ENCODE measurements around the gene LDB2.

The LDB2 gene

DNA sequence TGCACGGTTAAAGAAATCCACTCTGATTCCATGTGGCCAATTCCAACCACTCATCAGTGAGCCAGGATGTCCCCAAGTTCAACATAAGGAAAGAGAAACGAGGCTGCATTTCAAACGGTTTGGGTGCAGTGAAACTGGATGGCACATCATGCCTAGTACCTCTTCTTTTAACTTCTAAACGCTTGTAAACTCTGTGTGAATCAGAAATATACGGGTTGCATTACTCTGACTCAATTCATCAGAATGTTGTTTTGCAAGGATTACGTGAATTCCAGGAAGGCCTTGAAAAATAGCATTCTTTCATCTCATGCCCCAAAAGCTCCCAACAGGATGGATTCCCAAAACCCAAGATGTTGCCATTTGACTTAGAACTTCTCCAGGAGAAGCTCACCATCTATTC is 270.4 kb downstream of the LDB2 start:
- DNase-seq: no peak

DNA sequence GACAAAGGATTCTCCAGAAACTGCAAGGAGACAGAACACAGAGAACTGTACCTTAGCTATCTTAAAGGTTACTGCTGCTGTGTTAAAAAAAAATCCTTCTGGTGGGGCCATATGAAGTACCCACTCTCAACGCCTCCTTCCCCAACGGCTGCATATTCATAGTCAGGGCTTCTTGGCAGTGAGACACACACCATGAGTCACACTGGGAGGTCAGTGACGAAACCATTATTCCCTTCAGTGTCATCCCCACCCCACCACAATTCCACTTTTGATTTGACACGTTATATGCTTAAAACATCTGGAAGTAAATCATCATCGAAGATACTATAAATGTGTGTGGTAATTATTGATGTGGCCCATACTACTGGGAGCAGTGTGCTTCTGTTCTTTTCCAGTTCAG is 271.5 kb downstream of the LDB2 start:
- DNase-seq: no peak

DNA sequence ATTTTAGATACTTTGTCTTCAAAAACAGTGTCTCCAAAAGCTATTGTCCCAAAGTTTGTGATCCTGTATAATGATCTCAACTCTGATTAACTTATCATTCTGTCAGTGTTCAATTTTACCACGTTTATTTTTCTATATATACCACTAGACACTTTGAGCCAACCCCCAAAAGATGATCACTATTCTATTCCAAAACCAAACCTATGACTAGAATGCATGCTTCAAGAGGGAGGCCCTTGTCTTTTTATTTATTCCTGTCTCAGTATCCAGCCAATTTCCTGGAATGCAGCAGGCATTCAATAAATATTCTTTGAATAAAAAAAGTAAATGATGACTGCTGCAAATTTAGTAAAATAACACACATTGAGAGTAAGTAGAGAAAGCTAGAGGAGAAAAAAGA is 275.6 kb downstream of the LDB2 start:
- DNase-seq: no peak

GRCh38 chr4:16617435-16617834 is 281.0 kb downstream of the LDB2 start:
- no peak for DNase-seq

GRCh38 chr4:16617011-16617410 is 281.4 kb downstream of the LDB2 start:
- DNase-seq: no peak

DNA sequence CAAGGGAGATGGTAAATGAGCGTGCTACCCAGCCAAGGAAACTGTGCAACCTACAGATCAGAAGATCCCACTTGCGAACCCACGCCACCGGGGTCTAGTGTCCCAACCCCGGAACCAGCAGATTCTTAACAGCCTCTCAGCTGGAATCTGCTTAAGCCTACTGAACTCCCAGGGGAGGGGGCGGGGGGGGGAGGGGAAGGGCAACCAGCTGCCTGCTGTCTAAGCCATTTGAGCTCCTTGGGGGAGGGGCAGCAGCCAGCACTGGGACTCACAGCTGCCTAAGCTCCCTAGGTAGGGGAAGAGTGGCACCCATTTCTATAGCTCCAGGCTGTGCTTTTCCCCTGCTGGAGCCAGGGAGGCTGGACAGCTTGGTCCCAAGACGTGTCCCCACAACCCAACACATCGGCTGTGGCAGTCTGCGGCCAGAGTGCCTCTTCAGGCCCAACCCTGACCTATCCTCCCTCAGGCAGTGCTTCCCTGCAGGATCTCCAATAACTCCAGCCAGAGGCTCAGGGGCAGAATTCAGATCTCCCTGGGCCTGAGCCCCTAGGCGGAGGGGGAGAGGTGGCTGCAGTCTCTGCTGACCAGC is 289.2 kb downstream of the LDB2 start:
- DNase-seq: no peak

- DNase-seq: no peak
These were observed 289.8 kb downstream of the LDB2 start for GRCh38 chr4:16608611-16609125.

DNA sequence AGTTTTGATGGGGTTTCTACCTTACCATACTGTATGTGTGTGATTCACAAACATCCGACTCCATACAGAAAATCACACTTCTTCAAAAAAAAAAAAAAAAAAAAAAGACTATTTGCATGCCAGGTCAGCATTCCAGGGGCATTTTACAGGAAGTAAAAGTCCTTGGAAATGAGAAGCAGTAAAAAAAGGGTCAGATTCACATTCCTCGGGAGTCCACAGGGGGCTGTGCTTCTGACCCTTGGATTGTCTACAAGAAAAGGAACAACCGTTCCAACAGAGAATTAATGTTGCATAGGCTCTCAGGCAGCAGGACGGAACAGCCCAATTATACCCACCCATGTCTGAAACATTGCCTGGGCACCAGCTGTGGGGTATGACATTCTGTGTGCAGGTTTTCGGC is 290.3 kb downstream of the LDB2 start:
- DNase-seq: no peak

GRCh38 chr4:16607241-16608066 is 291.0 kb downstream of the LDB2 start:
- no peak for DNase-seq

DNA sequence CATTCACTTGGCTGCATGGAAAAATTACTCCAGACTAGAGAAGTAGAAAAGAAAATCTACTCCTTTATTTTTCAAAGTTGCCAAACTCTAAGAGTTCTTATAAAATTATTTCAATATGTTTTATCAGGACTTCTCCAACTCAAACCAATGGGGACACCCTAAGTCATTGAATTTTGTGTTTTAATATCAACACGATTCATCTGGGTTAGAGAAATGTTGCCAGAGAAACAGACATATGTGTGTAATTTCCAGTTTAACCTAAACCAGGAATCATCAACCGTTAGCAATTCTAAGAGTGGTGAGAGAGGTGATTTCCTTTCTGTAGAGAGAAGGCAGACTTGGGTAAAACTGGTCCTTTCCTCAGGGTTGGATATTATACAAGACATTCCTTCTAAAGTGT is 291.8 kb downstream of the LDB2 start:
- no peak for DNase-seq

DNA sequence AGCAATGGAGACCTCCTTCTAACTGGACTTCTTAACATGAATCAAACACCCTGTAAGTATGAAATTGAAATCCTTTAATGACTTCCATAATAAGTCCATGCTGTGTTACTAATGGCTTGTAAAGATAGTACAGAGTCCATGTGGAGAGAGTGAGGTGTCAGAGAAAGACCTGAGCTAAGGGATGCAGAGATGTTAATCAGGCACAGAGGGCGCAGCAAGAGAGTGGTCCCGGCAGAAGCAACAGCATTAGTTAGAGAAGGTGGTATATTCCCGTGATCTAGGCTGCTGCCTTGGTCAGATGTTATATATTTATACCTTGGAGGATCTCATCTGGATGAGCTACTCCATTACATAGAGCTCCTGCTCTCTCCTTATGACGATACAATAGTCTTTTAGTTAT is 295.3 kb downstream of the LDB2 start:
- no peak for DNase-seq

- no peak for DNase-seq
These were observed 299.7 kb downstream of the LDB2 start for GRCh38 chr4:16598597-16599206.

DNA sequence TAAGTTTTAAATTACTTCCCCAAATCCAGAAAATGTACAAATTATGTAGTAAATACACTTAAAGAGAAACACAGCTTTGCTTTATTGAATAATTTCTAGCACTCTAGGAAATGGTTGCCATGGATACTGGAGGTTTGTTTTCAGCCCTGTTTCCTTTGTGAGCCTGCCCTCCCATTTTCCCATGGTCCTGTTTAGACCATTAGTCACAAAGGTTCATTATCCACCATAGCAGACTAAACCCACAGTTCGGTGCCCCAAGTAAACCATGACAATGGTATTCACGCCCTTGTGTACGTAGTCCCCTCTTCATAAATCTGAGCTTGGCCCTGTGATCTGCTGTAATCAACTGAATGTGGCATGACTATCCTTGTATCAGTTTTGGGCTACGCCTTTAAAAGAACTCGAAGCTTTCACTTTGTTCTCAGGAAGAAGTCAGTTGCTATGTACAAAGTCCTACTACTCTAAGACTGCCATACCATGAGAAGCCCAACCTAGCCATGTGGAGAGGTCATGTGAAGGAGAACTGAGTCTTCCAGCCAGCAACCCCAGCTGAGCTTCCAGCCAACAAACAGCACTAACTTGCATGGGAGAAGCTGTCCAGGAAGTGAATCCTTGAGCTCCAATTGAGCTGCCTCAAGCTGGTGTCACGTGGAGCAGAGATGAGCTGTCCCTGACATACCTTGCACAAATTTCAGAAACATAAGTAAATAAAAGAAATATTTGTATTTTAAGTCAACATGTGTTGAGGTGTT is 300.4 kb downstream of the LDB2 start:
- no peak for DNase-seq

DNA sequence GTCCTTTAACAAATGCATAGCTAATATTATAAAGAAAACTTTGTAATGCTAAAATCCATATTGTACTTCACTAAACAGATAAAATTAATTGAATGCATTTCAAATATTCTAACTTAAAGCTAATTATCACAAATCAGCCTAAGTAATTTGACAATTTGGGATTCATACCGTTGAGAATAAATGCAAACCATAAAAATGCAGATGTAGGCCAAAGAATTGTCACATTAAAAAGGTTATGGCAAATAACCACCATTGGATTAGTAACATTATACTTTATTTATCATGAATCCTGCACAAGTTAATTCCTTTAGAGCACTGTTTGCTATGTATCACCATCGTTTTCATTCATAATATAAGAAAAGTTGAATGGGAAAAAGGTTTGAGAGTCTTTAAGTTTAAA is 301.0 kb downstream of the LDB2 start:
- DNase-seq: no peak

GRCh38 chr4:16596267-16596666 is 302.2 kb downstream of the LDB2 start:
- DNase-seq: no peak

GRCh38 chr4:16594128-16594527 is 304.3 kb downstream of the LDB2 start:
- no peak for DNase-seq

GRCh38 chr4:16593386-16593785 is 305.1 kb downstream of the LDB2 start:
- no peak for DNase-seq

- DNase-seq: no peak
These were observed 307.1 kb downstream of the LDB2 start for GRCh38 chr4:16591272-16591826.

DNA sequence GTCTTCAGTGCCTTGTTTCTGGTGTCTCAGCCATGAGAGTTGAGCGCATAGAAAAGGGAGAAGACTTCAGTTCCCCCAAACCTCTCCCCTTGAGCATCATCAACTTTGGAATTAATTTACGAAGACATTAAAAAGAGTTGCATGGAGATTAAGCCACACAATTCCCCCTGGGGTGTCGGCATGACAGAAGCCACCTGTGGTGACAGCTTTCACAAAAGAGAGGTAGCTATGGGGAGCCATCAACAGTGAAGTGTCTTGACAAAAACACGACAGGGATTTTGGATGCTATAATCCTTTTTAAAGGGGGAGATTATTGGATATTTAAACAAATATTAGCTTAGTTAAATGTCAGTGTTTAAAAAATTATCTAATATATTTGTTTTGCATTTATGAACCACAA is 307.6 kb downstream of the LDB2 start:
- DNase-seq: no peak

- no peak for DNase-seq
These were observed 309.8 kb downstream of the LDB2 start for GRCh38 chr4:16588651-16589050.

DNA sequence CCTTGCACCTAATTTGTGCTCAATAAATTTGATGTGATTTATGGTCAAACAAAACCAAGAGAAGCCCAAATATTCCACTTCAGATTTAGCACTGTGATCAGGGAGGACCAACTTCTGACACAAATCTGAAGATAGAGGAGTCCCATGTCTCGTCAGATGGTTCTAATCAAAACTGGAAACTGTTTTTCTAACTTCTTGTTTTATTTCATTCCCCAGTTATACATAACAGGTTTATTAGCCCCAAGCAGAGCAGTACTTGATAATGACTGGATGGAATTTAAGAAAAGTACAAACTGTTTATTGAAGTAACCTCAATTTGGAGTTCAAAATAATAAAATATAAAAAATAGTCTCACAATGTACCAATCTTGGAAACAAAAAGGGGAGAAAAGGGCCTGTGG is 310.3 kb downstream of the LDB2 start:
- no peak for DNase-seq

DNA sequence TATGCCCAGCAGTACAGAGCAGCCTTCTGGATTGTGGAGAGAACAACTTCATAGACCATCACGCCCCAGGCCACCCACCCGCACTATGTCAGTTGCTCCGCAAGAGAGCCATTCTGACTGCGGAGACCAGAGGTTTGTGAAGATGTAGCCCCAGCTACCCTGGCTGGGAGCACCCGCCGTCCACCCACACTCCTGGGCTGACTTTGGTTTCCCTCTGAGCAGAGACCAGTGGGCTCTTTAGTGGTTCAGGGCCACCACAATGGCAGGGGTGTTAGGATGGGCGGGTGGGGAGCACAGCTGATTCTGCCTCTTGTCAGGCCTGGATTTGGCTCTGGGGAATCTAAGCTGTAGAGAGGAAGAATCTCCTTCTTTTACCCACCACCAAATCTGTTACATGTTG is 313.4 kb downstream of the LDB2 start:
- DNase-seq: no peak

DNA sequence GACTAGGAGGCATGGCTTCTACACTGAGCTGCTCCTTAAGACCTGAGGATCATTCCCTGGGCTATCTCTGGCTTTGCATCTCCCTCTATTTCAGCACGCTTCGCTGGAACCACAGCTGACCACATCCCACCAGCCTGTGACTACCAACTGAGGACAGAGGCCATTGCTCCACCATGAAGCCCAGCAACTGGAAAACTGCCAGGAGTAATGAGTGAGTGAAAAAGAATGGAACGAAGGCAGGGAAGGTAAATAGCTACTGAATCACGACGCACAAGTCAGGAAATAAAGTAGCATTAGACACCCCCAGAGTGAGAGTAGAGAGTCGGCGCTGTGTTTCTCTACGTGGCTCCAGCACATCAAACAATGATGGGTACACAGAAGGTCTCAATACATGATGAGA is 314.7 kb downstream of the LDB2 start:
- DNase-seq: no peak

Measured in bone marrow (tissue), 2 donors.